Pulmonary artery endothelial cell (primary cell): ENCODE data around the gene ADCY3. TPM values are rescaled to one million over a fixed set of nuclear protein-coding genes. Genes with fewer than 3 reads are reported as not detected.
A peak's percentile ranks its signal among the peaks of the same experiment; 100 is the strongest.

Experiments used
- DNase-seq: peaks from one replicate; pipeline ENCODE4 v3.0.0-alpha.2; 2011; ENCODE audit warnings: low read depth, low spot score
- total RNA-seq: library from RNA; depleted of rRNA; stranded (reverse); fragments of >200 nt; gene quantifications from 2 replicates; pipeline ENCODE4 v1.2.3, GENCODE V29; 2014

ADCY3 gene
- total RNA-seq, 1 donor from 2014 or later, result 30.8 TPM

- no peak for DNase-seq
Observed at GRCh38 chr2:24906466-24906865, 13.6 kb downstream of the ADCY3 start.

GRCh38 chr2:24903161-24904103, 16.6 kb downstream of the ADCY3 start:
- no peak for DNase-seq

DNA sequence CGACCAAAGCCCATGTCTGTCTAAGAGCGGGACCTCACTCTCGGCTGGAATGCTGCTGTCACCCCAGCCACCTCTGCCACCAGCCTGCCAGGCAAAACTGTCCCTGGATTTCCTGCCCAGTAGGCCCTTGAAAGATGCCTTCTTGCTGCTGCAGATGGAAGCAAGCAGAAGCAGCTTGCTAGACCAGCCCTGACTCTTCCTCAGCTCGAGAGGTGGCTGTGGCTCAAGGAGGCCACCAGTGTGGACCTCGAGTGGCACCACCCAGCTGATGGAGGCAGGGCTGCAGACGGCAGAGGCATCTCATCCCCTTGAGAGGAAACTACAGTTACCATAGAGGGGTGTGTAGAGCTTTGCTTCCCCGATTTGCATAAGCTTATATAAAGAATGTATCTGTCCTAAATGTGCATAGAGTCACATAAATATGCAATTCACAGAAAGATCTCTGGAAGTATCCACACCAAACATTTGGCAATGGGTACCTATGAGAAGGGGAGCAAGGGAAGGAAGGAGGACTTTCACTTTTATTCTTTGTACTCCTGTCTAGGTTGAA, 20.6 kb downstream of the ADCY3 start:
- no peak for DNase-seq

GRCh38 chr2:24898122-24899109, 21.6 kb downstream of the ADCY3 start:
- no peak for DNase-seq

- DNase-seq, result no peak
Observed at GRCh38 chr2:24894750-24895149, 25.3 kb downstream of the ADCY3 start.

- DNase-seq, result no peak
Observed at GRCh38 chr2:24893934-24894333, 26.1 kb downstream of the ADCY3 start.

GRCh38 chr2:24892928-24893327, 27.1 kb downstream of the ADCY3 start:
- no peak for DNase-seq

GRCh38 chr2:24891201-24891600, 28.8 kb downstream of the ADCY3 start:
- no peak for DNase-seq

DNA sequence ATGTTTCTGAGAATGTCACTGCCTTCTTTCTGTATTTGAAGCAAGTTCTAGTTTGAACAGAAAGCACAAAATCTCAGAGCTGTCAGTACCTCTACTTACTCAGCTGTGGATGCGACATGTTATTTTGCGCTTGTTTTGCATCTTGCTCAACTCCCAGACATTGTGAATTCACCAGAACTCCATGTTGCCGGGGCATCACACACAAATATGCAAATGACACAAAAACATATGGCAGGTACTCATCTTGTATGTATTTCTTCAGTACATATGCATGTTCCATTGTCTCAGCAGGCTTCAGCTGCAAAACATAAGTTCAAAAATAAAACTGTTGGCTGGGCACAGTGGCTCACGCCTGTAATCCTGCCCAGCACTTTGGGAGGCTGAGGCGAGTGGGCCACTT, 30.8 kb downstream of the ADCY3 start:
- DNase-seq, result no peak

GRCh38 chr2:24888177-24888576, 31.9 kb downstream of the ADCY3 start:
- no peak for DNase-seq

DNA sequence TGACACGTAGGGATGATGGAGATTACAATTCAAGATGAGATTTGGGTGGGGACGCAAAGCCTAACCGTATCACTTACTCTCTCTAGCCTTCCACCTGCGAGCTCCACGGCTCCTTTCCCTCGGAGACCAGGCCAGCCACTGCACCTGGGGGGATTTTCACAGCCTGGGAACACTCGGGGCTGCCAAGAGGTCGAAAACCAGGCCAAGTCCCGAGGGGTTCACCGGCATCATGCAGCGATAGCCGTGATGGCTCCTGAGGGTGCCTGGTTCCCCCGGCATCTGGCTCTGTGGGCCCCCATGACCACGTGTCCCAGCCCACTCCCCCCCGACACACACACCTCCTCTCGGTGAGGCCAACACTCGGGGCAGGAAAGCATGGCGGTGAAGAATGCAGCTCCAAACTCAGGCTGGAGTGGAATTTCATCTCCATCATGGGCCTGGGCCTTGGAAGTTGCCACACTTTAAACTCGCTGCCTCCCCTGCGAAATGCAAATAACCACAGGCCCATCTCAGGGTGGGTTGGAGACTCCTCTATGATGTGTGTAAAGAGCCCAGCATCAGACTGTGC, 32.6 kb downstream of the ADCY3 start:
- DNase-seq, result no peak

GRCh38 chr2:24886691-24887304, 33.2 kb downstream of the ADCY3 start:
- peak; percentile 19 for DNase-seq

DNA sequence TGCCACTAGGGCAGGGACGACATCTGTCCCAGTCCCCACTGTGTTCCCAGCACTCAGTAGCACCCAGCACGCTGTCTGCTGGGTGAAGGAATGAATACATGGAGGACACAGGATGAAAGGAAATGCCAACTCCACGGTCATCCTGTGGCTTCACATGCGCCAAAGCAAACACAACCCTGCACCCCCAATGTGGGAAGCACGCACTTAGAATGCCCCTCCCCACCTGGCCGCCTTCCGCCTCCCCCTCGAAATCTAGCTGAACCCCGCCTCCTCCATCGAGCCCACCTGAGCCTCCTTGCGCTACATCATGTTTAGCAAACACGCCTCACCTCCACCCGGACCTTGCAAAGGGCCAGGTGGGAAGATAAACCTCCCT, 33.9 kb downstream of the ADCY3 start:
- DNase-seq, result no peak

GRCh38 chr2:24885221-24886125, 34.6 kb downstream of the ADCY3 start:
- no peak for DNase-seq

GRCh38 chr2:24883946-24884345, 36.1 kb downstream of the ADCY3 start:
- DNase-seq, result no peak

DNA sequence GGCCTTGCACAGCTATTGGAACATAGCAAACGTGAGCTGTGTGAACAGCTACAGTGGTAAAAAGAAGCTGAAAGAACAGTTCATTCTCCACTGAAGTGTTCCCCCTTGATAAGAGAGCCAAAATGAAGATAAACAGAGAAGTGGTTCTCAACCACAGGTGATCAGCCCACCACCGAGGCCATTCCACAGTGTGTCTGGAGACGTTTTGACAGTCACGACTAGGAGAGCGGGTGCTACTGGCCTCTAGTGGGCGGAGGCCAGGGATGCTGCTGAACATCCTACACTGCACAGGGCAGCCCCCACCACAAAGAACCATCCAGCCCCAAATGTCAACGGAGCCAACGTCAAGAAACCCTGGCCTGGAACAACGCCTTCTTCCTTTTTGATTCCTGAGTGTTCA, 38.4 kb downstream of the ADCY3 start:
- no peak for DNase-seq

DNA sequence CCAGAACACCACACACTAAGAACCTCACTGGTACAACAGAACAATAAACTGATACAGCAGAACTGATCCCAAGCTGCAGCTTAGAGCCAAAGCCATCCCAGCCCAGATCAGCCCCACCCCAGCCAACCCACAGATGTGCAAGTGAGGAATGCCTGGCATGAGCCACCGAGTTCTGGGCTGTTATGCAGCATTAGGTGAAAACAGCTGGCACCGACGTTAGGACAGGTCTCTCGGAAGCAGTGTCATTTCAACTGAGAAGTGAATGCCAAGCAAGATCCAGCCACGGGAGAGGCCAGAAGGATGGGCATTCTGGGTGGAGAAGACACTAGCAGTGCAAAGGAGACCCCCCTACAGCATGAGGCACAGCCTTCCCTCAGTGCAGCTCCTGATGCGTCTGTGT, 38.9 kb downstream of the ADCY3 start:
- no peak for DNase-seq

GRCh38 chr2:24878341-24878740, 41.7 kb downstream of the ADCY3 start:
- no peak for DNase-seq

DNA sequence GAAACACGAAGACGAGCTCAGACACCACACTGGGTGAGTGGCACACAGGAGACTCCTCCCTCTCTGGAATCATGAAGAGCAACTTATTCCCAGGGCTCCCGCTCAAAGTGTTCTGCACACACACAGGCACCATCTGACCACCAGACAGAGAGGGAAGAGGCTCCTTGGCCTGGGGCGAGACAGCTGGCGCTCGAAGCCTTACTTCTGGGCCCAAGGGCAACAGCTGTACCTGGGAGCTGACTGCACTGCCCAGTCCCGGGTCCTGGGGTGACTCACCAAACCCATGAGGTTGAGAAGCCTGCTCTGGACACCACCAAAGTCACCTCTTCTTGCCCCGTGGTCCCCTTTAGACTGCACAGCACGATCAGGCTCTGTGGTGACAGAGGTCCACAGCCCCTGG, 42.4 kb downstream of the ADCY3 start:
- DNase-seq, result no peak

DNA sequence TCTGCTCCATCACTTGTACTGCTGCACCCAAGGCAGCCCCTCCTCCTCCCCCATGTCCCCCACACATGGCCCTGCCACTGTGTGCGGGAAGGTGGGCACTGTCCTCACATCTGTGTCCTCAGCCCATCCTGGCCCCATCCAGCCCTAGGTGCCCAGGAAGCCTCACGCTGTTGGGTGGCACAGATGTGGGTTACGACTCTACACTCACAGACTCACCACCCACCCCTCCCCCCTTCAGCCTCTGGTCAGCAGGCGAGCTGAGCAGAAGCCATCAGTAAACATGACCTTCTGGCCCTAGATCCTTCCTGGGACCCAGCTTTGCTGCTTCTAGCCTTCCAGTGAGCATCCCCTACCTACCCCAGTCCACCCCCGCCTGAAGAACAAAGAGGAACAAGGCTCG, 43.0 kb downstream of the ADCY3 start:
- no peak for DNase-seq
